TTC549 (cell line): ENCODE measurements around the gene CACNG7.

Source experiments
- FAIRE-seq: peaks from 2 replicates; lab custom pipeline; 2012; peaks lifted over from hg19 to GRCh38; lab: Jason Lieb, UNC

CACNG7 gene

GRCh38 chr19:53957448-53958167 lies 48.5 kb downstream of the CACNG7 start:
- no peak for FAIRE-seq

- FAIRE-seq = no peak
Observed at GRCh38 chr19:53958168-53958571, 49.1 kb downstream of the CACNG7 start.

GRCh38 chr19:53958823-53959757 lies 50.0 kb downstream of the CACNG7 start:
- FAIRE-seq = no peak

- FAIRE-seq = no peak
Observed at GRCh38 chr19:53960187-53960586, 51.1 kb downstream of the CACNG7 start.

GRCh38 chr19:53960886-53961285 lies 51.8 kb downstream of the CACNG7 start:
- FAIRE-seq = no peak

- FAIRE-seq = no peak
Observed at GRCh38 chr19:53961523-53962356, 52.7 kb downstream of the CACNG7 start.

- FAIRE-seq = no peak
Observed at GRCh38 chr19:53962887-53963431, 53.9 kb downstream of the CACNG7 start, which contains the start of gene CACNG8. CACNG8 (plus strand) TSS chr19:53962937.

- no peak for FAIRE-seq
Observed at GRCh38 chr19:53965091-53965490, 56.0 kb downstream of the CACNG7 start.

GRCh38 chr19:53966931-53967330 lies 57.9 kb downstream of the CACNG7 start:
- FAIRE-seq = no peak

GRCh38 chr19:53969366-53969765 lies 60.3 kb downstream of the CACNG7 start:
- FAIRE-seq = no peak

- FAIRE-seq = no peak
Observed at GRCh38 chr19:53971673-53972072, 62.6 kb downstream of the CACNG7 start.

GRCh38 chr19:53977429-53977990 lies 68.4 kb downstream of the CACNG7 start:
- FAIRE-seq = peak; percentile 92

GRCh38 chr19:53977991-53978731 lies 69.1 kb downstream of the CACNG7 start:
- peak; percentile 96 for FAIRE-seq

- FAIRE-seq = no peak
Observed at GRCh38 chr19:53978975-53979801, 70.1 kb downstream of the CACNG7 start.

GRCh38 chr19:53980539-53981375 lies 71.7 kb downstream of the CACNG7 start:
- FAIRE-seq = no peak

GRCh38 chr19:53981376-53981951 lies 72.4 kb downstream of the CACNG7 start:
- FAIRE-seq = no peak

GRCh38 chr19:53982001-53982451 lies 72.9 kb downstream of the CACNG7 start:
- FAIRE-seq = no peak

GRCh38 chr19:53982611-53983010 lies 73.5 kb downstream of the CACNG7 start:
- FAIRE-seq = no peak
